HG03469 (cell line): ENCODE measurements around the gene EFCAB6.

Experiments
- ATAC-seq: cut with Tn5 transposase; IDR thresholded peaks from one replicate; pipeline ENCODE4 v1.9.1; 2021; ENCODE audit warnings: mild to moderate bottlenecking, moderate library complexity, moderate number of reproducible peaks; ENCODE audit not compliant: unreplicated experiment

EFCAB6 gene

GRCh38 chr22:43817402-43817801, 5.3 kb upstream of the EFCAB6 start:
- ATAC-seq = no peak

- ATAC-seq = no peak
Measured at GRCh38 chr22:43814264-43814663, 2.2 kb upstream of the EFCAB6 start.

DNA sequence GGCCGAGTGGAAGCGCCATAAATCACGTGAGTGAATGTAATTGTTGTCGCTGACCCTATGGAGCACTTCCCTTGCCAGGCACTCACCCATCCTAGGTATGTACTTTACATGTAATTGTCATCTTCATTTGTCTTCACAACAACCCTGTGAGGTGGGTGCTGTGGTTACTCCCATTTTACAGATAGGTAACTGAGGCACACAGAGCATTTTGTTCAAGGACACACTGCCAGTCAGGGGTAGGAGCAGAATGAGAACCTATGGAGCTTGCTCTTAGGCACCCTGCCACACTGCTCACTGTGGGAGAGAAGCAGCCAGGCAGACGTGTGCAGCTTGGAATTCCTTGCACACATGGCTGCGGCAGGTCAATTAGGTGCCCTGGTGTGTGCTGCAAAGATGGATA, 785 bp upstream of the EFCAB6 start:
- ATAC-seq = no peak

DNA sequence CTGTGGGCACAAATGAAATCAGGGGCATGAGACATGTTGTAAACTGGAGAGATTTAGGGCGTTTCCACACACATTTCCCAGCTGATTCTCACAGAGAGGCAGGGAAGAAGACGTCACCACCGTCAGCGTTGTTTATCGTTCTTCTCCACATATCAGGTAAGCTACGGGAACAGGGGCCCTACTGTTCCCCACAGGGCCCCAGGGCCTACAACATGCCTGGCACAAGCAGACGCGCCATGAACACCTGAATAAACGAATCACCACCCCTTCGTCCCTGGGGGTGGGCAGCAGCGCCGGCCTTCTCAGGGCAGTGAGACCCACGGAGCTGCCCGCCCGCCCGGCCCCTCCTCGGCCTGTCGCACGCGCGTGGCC, 342 bp downstream of the EFCAB6 start:
- peak; percentile 20 for ATAC-seq

DNA sequence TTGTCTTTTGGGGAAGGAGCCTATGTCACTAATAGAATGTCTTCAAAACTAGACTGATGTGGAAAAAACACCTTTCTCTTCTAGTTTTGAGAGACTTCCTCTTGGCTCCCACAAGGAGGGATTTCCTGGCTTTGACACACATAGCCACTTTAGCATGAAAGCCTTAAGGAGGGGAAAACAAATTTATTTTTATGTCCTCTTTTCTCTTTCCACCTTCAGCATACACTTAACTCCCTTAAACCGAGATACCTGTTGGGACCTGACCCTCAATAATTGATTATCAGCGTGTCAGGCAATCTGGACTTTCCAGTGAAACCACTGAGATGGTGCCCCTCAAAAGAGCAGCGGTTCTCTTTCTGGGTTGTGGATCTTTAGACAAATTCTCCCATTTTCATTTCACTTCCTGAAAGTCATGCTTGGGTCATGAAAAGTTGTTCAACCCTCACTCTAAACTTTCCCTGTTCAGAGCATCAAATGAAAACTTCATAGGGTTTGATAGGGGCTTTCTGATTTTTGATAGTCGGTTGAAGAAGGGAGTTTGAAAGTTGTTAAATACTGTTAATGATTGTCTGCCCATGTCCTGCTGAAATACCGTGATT, 9.1 kb downstream of the EFCAB6 start:
- ATAC-seq = no peak

DNA sequence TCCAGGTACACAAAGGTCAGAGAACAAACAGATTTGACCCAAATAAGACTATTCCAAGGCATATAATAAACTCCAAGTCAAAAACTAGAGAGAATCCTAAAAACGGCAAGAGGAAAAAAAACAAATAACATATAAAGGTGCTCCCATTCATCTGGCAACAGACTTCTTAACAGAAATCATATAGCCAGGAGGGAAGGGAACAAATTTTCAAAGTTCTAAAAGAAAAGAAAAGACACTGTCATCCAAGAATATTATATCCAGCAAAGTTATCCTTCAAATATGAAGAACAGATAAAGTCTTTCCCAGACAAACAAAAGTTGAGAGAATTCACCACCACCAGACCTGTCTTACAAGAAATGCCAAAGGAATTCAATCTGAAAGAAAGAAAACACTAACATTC, 11.1 kb downstream of the EFCAB6 start:
- ATAC-seq = no peak

DNA sequence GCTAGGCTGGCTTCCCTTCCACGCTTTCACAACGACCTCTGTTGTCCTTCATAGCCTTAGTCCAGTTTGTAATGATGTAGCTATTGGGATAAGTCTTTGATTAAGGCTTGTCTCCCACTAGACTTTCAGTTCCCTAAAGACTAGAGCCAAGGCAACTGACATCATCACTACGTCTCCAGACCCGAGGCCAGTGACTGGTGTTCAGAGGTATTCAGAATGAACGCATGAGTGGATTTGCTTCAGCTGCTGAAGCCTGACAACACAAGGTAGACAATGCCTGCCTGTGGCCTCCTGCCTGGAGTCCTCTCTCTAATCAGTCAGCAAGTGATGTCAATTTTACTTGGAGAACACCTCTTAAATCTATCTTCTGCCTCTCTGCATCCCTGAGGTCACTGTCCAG, 13.6 kb downstream of the EFCAB6 start:
- ATAC-seq = no peak

DNA sequence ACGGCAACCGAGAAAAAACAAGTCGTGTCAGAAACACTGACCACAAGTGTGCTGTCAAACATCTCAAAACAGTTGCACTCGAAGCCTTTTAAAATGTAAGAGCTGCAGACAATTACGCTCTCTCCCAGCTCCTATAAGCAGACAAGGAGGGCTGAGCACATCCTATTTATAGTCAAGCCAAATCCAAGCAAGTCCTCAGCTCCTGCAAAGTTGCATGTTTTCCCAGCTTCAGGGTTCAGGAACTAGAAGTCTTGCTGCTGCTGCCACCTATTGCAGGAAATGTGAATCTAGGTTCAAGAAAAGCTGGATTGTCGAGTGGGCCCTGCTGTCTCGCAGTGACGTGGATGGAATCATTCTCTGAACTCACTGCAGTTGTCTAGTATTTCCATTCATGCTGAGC, 15.5 kb downstream of the EFCAB6 start:
- ATAC-seq = no peak

DNA sequence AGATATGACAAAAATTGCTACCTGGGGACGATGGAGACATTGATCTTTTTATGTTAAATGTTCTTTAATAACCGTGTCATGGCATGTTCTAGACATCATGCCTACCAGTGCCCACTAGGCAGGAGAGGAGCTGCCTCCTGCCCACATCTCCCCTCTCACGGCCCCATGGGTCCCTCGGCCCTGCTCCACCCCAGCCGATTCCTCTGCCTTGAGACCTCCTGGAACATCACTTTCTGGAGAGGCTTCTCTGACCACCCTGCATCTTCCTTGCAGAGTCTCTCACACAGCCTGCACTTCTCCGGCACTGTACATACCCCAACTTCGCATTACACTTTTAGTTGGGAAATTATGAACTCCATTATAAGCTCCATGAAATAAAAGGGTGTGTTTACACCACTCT, 16.8 kb downstream of the EFCAB6 start:
- ATAC-seq = no peak

- no peak for ATAC-seq
Measured at GRCh38 chr22:43792905-43793304, 19.2 kb downstream of the EFCAB6 start.

GRCh38 chr22:43789452-43789851, 22.7 kb downstream of the EFCAB6 start:
- ATAC-seq = no peak

DNA sequence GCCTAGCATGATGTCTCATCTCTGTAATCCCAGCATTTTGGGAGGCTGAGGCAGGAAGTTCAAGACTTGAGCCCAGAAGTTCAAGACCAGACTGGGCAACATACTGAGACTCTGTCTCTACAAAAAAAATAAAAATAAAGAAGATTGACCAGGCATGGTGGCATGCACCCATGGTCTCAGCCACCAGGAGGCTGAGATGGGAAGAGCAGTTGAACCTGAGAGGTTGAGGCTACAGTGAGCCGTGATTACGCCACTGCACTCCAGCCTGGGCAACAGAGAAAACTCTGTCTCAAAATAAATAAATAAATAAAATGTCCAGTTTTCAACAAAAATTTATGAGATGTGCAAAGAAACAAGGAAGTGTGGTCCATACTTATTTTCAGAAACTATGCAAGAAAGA, 28.3 kb downstream of the EFCAB6 start:
- no peak for ATAC-seq

GRCh38 chr22:43782448-43782847, 29.7 kb downstream of the EFCAB6 start:
- ATAC-seq = no peak

- no peak for ATAC-seq
Measured at GRCh38 chr22:43777286-43777685, 34.8 kb downstream of the EFCAB6 start.

DNA sequence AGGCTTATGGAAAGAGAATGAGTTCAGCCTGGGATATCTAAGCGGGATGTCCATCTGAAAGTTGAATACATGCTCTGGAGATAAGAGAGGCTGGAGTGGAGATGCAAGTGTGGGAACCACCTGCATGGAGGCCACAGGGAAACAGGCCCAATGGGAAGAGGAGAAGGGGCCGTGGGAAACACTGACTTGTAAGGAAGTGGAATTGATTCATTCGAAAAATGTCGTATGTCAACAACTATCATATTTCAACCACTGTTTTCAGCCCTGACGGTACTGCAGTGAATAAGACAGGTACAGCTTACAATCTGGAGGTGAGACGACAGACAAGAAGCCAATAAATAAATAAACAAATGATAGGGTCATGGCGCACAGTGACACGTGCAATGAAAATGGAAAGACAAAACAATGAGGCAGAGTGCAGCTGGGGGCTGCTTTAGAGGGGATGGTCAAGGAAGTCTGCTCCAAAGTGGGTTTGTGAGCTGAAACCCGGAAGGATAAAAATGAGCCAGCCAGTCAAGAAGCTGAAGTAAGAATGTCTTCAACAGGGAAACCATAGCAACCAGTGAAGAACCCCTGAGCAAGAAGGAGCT, 35.9 kb downstream of the EFCAB6 start:
- no peak for ATAC-seq

- ATAC-seq = no peak
Measured at GRCh38 chr22:43774318-43774915, 37.7 kb downstream of the EFCAB6 start.

- ATAC-seq = no peak
Measured at GRCh38 chr22:43772831-43773230, 39.3 kb downstream of the EFCAB6 start.

GRCh38 chr22:43755452-43755851, 56.7 kb downstream of the EFCAB6 start:
- ATAC-seq = no peak

GRCh38 chr22:43755011-43755410, 57.1 kb downstream of the EFCAB6 start:
- ATAC-seq = no peak

DNA sequence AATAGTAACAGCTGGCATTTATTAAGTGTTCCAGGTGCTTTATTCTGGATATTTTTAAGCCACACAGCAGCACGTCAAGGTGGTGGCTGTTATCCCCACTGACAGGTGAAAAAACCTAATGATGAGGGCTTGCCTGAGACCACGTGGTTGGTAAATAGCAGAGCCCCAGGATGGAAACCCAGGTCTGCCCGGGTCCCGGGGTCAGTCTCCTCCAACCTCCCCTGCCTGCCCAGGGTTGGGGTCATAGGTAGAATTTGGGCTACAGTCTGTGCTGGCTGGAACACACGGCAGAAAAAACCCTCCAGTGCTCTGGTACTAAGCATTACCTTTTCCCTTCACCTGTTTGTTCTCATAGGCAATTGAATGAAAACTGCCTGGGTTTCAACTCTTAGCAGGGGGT, 57.9 kb downstream of the EFCAB6 start:
- ATAC-seq = no peak

DNA sequence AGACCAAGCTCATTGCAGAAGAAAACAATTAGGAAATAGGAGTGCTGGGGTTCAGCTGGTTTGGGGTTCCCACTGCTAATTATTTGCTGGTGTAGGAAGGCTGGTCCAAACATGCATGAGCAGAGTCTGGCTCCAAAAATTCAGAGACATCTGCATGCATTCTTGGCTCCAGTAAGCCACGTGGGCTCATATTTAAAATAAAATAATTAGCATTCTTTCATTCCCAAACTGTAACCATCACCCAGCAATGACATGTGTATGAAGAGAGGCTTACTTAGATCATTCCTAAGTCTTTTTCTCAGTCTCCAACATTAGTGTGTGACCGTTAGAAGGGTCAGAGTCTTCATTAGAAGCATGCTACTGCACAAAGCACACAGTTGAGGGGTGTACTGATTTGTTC, 58.4 kb downstream of the EFCAB6 start:
- ATAC-seq = no peak

DNA sequence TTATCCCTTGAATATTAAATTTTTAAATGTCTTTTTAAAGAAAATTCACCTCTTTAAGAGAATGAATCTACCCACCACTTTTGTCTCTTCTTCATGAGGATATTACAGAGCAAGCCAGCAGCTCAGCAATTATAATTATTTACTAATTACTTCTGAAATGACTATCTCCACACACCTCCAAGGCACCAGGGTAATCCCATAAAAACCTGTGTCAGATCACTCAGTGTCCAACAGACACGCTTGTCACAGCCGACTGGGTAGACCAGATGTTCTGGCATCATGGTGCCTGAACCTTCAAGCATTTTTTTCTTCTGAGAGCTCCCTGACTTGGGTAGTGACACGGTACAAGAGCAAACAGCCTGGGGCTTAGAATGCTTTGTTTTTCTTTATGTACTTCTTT, 61.4 kb downstream of the EFCAB6 start:
- no peak for ATAC-seq

- no peak for ATAC-seq
Measured at GRCh38 chr22:43749473-43749872, 62.6 kb downstream of the EFCAB6 start.
